Measurements from ENCODE around the gene ICE2. TPM values are rescaled to one million over a fixed set of nuclear protein-coding genes. Genes with fewer than 3 reads are reported as not detected.

Gene ICE2
- total and polyA plus RNA-seq, 8 donors = 10.5 to 127 (median 31.5) TPM

- H3K27ac ChIP-seq = peak overlapping the region; percentile 41 to 84 (median 75)
- peaks cover 12 to 79% (median 42%) of the 10 kb centered on the region in 4 donors for H3K36me3 ChIP-seq
- peaks cover 51 to 96% (median 67%) of the 10 kb centered on the region in 4 donors for H3K4me1 ChIP-seq
- intact Hi-C loops (cut with DNase I; ENCODE audit: low total_unique reads) = no loop called here
- no peaks in the 10 kb centered on the region for H3K27me3 ChIP-seq
- H3K4me3 ChIP-seq = no peak overlapping the region
- no peak for DNase-seq
- TF ChIP-seq EP300 (IDR thresholded peaks at IDR 0.05) = no peak
- TF ChIP-seq CTCF (IDR thresholded peaks at IDR 0.05) = no peak
- TF ChIP-seq POLR2A (IDR thresholded peaks at IDR 0.05) = no peak
- no peak for TF ChIP-seq POLR2AphosphoS5 (IDR thresholded peaks at IDR 0.05)
- no peaks in the 10 kb centered on the region for H3K9me3 ChIP-seq
- 79 to 99% (median 96%) methylated on average over 3 of the region's 3 CpGs for WGBS, 5 donors
Measured at GRCh38 chr15:60373327-60373726, 105.6 kb downstream of the ICE2 start.

GRCh38 chr15:60372756-60373155 is 106.2 kb downstream of the ICE2 start:
- H3K27me3 ChIP-seq = no peaks in the 10 kb centered on the region
- peak overlapping the region in 4 of 5 donors; percentile 72 to 84 (median 78) for H3K27ac ChIP-seq
- 88 to 100% (median 94%) methylated on average over 1 of the region's 1 CpG for WGBS, 5 donors
- no peak for TF ChIP-seq EP300 (IDR thresholded peaks at IDR 0.05)
- no peak for TF ChIP-seq POLR2AphosphoS5 (IDR thresholded peaks at IDR 0.05)
- no peak for TF ChIP-seq POLR2A (IDR thresholded peaks at IDR 0.05)
- TF ChIP-seq CTCF (IDR thresholded peaks at IDR 0.05) = no peak
- H3K36me3 ChIP-seq = peaks cover 12 to 74% (median 36%) of the 10 kb centered on the region in 4 donors
- no peak overlapping the region for H3K4me3 ChIP-seq
- peaks cover 51 to 91% (median 67%) of the 10 kb centered on the region in 4 donors for H3K4me1 ChIP-seq
- no peak for DNase-seq
- no peaks in the 10 kb centered on the region for H3K9me3 ChIP-seq
- intact Hi-C loops (cut with DNase I; ENCODE audit: low total_unique reads) = no loop called here

GRCh38 chr15:60372227-60372626 is 106.7 kb downstream of the ICE2 start:
- Histone ChIP-seq H3K27ac (peak overlapping the region in 4 of 5 donors; percentile 72 to 84 (median 78)), H3K4me1 (peaks cover 51 to 90% (median 67%) of the 10 kb centered on the region in 4 donors), H3K9me3 (no peaks in the 10 kb centered on the region), H3K27me3 (no peaks in the 10 kb centered on the region), H3K36me3 (peaks cover 12 to 68% (median 35%) of the 10 kb centered on the region in 4 donors), H3K4me3 (no peak overlapping the region)
- no peak for DNase-seq
- WGBS, 5 donors = 87 to 94% (median 90%) methylated on average over 4 of the region's 4 CpGs
- intact Hi-C loops (cut with DNase I; ENCODE audit: low total_unique reads) = no loop called here
- TF ChIP-seq POLR2AphosphoS5 (IDR thresholded peaks at IDR 0.05) = no peak
- TF ChIP-seq POLR2A (IDR thresholded peaks at IDR 0.05) = no peak
- TF ChIP-seq CTCF (IDR thresholded peaks at IDR 0.05) = no peak
- no peak for TF ChIP-seq EP300 (IDR thresholded peaks at IDR 0.05)

- Histone ChIP-seq H3K4me3 (no peak overlapping the region), H3K4me1 (peaks cover 51 to 82% (median 63%) of the 10 kb centered on the region in 4 donors), H3K27ac (peak overlapping the region; percentile 53 to 84 (median 75)), H3K36me3 (peaks cover 6 to 60% (median 27%) of the 10 kb centered on the region in 4 donors), H3K27me3 (no peaks in the 10 kb centered on the region), H3K9me3 (no peaks in the 10 kb centered on the region)
- intact Hi-C loops (cut with DNase I; ENCODE audit: low total_unique reads) = no loop called here
- peak; percentile 78 to 81 for DNase-seq
- WGBS, 5 donors = 37 to 50% (median 48%) methylated on average over 20 of the region's 20 CpGs
- no peak for TF ChIP-seq CTCF (IDR thresholded peaks at IDR 0.05)
- TF ChIP-seq POLR2A (IDR thresholded peaks at IDR 0.05) = no peak
- peak; percentile 56 to 92 (median 76) for TF ChIP-seq POLR2AphosphoS5 (IDR thresholded peaks at IDR 0.05)
Measured at GRCh38 chr15:60371175-60372051, 107.5 kb downstream of the ICE2 start.

Measured in stomach (tissue), 9 donors.